Activated CD8-positive, alpha-beta memory T cell treated with anti-CD3 and anti-CD28 coated beads, Interleukin-2, amount 50 U/mL, for 1 hour (primary cell): ENCODE data around the gene HOXC13.

Experiments
- DNase-seq: peaks from one replicate; pipeline ENCODE4 v3.0.0-alpha.2; 2020; ENCODE audit errors: extremely low read depth

Gene HOXC13

DNA sequence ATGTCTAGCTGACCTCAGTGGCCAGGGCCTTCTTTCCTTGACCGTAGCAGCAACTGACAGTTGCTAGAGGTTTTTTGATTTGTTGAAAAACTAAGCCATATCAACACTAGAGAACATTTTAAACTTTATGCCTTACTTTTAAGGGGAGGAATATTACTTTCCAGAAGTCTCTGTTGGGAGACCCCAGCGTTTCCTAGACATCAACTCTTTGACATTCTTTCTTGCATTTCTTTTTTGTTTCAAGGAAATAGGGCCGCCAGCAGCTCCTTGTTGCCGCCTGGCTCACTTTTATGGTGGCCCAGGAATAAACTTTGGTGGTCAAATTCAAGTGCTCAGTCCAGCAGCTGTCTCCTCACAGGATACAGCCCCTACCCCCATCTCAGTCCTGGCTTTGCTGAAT lies 31.8 kb downstream of the HOXC13 start:
- DNase-seq, result no peak

GRCh38 chr12:53971129-53971528 lies 32.5 kb downstream of the HOXC13 start:
- no peak for DNase-seq

DNA sequence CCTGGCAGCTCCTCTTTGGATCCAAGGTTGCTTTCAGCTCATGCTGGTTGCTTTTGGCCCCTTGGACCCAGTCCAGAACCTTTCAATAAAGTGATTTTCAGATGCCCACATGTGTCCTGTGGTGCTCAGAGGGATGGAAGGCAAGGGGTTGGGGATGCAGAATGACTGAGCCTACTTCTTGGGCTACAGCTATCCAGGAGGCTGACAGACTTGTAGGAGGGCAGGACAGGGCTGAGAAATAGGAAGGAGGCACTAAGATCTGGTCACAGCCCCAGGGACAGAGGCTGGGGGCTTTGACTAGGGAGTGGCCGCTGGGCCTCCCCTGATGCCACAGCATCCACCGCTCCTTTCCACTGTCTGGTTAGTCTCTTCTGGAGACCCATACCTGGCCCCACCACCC lies 33.1 kb downstream of the HOXC13 start:
- no peak for DNase-seq

- no peak for DNase-seq
These were observed 33.6 kb downstream of the HOXC13 start for GRCh38 chr12:53972152-53972702.

DNA sequence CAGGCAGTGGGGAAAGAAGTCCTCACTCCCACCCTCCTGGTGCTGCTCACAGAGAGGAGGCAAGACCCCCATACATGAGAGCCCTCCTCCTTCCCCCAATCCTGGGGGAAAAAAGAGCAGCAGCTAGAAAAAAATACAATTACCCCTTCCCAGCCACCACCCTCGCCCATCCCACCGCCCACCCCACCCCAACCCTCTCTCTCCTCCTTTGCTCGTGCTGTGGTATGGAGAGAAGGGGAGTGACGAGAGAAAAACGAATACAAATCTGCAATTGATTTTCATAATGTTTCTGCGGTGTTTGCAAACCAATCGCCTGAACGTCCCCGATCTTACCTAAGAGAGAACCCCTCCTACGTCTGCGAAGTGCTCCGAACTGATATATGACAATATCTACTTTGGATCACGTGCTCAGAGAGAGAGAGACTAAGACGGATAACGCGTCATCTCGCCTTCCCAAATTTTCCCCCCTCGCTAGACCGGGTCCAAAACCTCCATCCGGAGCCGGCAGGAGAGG lies 34.1 kb downstream of the HOXC13 start, which contains the start of gene HOXC11:
Gene HOXC11, plus strand, starts transcription at position 405 of the 514 bp plus-strand sequence. CDS start 116 bp downstream, outside the sequence.
- DNase-seq, result no peak

DNA sequence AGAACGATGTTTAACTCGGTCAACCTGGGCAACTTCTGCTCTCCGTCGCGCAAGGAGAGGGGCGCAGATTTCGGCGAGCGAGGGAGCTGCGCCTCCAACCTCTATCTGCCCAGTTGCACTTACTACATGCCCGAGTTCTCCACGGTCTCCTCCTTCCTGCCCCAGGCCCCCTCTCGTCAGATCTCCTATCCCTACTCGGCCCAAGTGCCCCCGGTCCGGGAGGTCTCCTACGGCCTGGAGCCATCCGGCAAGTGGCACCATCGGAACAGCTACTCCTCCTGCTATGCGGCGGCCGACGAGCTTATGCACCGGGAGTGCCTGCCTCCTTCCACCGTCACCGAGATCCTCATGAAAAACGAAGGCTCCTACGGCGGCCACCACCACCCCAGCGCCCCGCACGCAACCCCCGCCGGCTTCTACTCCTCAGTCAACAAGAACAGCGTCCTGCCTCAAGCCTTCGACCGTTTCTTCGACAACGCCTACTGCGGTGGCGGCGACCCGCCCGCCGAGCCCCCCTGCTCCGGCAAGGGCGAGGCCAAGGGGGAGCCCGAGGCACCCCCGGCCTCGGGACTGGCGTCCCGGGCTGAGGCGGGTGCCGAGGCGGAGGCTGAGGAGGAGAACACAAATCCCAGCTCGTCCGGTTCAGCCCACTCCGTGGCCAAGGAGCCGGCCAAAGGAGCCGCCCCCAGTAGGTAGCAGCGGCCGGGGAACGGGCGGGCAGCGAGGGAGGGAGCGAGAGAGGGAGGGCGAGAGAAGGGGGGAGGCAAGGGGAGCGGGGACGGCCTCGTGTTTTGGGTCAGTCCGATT lies 34.8 kb downstream of the HOXC13 start:
- DNase-seq, result no peak

GRCh38 chr12:53974084-53975063 lies 35.7 kb downstream of the HOXC13 start, which contains the start of gene HOTAIR:
Gene HOTAIR (minus strand): TSS chr12:53974954.
- no peak for DNase-seq

DNA sequence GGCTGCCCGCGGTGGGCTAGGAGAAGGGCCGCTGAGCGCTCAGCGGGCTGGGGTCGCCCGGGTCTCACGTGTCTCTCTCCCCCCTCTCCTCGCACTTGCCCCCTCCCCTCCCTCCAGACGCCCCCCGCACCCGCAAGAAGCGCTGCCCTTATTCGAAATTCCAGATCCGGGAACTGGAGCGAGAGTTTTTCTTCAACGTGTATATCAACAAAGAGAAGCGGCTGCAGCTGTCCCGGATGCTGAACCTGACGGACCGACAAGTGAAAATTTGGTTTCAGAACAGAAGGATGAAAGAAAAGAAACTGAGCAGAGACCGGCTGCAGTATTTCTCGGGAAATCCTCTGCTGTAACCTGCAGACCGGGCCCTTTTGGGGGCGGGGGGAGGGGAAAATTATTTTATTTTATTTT lies 36.4 kb downstream of the HOXC13 start:
- no peak for DNase-seq

GRCh38 chr12:53975479-53976152 lies 37.0 kb downstream of the HOXC13 start:
- DNase-seq, result no peak

GRCh38 chr12:53976172-53976822 lies 37.7 kb downstream of the HOXC13 start:
- DNase-seq, result no peak

GRCh38 chr12:53976823-53977595 lies 38.4 kb downstream of the HOXC13 start:
- no peak for DNase-seq

DNA sequence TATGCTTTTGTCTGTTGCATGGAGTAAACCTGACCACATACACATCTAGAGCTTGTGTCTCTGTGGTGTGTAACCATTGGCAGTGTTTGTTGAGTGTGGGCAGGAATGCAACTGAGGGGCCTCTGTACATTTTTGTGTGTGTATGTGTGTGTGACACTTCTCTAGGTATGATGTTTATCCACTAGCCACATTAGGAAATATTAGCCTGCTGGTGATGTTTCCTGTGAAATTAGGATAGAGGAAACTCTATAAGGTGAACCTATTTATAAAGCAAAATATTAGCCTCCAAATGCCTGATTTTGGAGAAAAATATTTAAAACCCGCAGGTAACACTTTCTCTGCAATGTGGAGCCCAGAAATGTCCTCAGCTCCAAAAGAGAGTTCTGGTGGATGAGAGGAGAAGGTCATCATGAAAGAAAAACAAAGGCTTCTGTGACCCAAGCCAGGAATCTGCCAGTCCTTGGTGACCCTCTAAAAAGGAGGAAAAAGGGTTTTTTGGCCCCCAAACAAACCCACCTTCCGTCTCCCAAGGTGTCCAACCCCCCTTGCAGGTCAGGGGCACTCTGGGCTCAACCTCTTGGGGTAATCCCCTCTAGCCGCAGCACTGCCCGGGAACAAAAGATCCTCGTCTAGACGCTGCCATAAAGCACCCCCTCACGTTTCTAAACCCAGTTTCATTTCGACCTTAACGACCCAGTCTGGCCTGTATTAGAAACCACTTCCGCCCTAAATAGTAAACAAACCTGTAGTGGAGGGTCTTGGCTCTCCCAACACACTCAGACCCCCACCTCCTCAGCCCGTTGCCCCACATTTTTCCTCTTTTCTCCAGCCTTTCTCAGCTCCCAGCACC lies 39.2 kb downstream of the HOXC13 start:
- no peak for DNase-seq

GRCh38 chr12:53978477-53979356 lies 40.1 kb downstream of the HOXC13 start:
- DNase-seq, result no peak

GRCh38 chr12:53980104-53980801 lies 41.6 kb downstream of the HOXC13 start:
- no peak for DNase-seq

- no peak for DNase-seq
These were observed 42.3 kb downstream of the HOXC13 start for GRCh38 chr12:53980802-53981496.

- no peak for DNase-seq
These were observed 43.3 kb downstream of the HOXC13 start for GRCh38 chr12:53981634-53982565.
